GM12874 (cell line): Measurements from ENCODE around the gene ZAP70.
A peak's percentile ranks its signal among the peaks of the same experiment; 100 is the strongest.

Source experiments
- TF ChIP-seq, protein P1 (sequence below): IDR thresholded peaks from 2 replicates; pipeline ENCODE4 v1.5.1; 2011; ENCODE audit warnings: low read depth, mild to moderate bottlenecking, control low read depth, low read length, moderate library complexity; ENCODE audit not compliant: insufficient read depth

Gene ZAP70

DNA sequence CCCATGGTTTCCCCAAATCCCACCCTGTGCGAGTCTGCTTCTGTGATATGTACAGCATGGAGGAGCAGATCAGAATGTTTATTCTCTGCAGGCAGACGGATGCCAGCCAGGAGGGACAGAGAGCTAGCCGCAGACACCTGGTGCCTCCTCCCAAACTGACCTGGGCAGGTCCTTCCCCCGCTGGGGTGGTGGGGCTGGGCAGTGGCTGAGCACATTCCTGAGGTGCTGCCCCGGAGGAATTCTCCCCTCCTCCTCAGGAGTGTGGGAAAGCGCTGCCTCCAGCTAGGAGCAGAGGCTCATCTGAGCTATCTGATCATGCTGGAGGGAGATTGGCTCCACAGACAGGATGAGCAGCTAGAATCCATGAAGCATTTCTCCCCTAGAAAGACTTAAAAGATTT is 22.2 kb upstream of the ZAP70 start:
- TF ChIP-seq, protein P1, sequence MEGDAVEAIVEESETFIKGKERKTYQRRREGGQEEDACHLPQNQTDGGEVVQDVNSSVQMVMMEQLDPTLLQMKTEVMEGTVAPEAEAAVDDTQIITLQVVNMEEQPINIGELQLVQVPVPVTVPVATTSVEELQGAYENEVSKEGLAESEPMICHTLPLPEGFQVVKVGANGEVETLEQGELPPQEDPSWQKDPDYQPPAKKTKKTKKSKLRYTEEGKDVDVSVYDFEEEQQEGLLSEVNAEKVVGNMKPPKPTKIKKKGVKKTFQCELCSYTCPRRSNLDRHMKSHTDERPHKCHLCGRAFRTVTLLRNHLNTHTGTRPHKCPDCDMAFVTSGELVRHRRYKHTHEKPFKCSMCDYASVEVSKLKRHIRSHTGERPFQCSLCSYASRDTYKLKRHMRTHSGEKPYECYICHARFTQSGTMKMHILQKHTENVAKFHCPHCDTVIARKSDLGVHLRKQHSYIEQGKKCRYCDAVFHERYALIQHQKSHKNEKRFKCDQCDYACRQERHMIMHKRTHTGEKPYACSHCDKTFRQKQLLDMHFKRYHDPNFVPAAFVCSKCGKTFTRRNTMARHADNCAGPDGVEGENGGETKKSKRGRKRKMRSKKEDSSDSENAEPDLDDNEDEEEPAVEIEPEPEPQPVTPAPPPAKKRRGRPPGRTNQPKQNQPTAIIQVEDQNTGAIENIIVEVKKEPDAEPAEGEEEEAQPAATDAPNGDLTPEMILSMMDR: no peak

DNA sequence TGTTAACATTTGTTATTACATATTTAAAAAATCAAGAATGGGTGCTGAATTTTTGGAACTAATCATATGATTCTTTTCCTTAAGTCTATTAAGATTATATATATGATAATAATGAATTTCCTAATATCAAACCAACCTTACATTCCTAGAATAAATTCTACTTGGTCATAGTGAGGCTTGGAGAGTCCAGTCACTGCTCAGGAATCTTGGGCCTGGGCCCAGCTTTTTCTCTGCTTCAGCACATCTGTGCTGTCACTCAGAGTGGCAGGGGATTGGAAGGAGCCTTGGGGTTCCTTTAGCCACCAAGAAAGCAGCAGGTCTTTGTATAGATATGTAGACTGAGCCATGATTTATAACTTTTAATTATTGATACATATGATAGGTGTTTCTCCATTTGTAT is 19.9 kb upstream of the ZAP70 start:
- TF ChIP-seq, protein P1: no peak

DNA sequence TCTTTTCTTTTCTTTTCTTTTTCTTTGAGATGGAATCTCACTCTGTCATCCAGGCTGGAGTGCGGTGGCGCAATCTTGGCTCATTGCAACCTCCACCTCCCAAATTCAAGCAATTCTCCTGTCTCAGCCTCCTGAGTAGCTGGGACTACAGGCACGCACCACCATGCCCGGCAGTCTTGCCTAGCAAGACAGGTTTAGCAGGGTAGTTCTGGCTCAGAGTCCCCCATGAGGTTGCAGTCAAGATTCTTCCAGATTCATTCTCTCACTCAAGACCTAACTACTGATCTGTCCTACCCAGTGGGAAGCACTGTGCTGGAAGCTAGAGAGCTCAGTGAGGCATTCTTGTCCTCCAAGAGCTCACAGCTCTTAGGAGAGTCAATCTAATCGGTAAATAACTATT is 17.6 kb upstream of the ZAP70 start:
- TF ChIP-seq, protein P1: no peak

DNA sequence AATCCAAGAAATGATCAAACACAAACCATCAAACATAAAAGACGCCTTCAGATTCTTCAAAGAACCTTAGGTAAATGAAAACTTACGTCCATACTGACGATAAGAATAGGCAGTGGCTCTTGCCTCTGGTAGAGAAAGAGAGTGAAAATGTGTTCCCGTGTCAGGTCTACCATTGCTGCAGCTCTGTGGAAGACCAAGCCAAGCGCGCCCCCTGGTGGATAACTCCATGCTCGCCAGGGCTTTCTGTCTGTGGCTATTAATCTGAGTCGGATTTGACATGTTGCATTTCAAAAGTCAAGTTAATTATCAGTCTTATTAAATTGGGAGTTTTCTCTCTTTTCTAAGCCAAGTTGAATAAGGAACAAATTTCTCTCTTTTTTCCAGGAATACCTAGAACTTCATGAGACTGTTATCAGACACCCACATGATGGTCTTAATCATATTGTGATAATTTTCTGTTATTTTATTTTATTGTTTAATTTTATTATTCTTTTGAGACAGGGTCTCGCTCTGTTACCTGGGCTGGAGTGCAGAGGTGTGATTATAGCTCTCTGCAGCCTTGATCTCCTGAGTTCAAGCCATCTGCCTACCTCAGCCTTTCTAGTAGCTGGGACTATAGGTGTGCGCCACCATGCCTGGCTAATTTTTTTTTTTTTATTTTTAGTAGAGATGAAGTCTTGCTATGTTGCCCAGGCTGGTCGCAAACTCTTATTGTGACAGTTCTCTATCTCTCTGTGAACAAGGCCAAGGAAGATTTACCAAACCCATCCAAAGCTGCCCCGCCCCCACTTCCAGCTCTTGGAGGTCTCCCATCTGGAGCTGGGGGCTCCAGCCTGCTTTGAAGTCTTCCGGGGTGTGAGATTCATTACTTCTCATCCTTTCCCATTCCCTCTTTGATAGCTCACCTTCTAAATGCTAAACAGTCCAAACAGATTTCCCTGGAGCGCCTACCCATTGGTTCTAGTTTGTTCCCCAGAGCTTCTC is 15.8 kb upstream of the ZAP70 start:
- TF ChIP-seq, protein P1: peak; percentile 80

DNA sequence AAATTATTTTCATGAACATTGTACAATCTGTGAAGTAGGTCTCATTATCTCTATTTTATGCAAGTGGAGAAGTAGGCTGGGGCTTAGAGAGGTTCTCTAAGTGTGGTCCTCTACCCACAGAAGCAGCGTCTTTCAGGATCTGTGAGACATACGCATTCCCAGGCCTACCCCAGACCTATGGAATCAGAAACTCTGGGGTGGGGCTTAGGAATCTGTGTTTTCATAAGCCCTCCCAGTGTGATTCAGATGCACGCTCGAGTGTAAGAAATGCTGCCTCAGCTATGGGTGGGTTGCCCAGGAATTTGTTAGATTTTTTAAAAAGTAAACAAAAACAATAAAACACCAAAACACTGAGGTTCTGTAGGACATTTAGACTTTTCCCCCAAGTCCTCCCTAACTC is 14.8 kb upstream of the ZAP70 start:
- TF ChIP-seq, protein P1: no peak

DNA sequence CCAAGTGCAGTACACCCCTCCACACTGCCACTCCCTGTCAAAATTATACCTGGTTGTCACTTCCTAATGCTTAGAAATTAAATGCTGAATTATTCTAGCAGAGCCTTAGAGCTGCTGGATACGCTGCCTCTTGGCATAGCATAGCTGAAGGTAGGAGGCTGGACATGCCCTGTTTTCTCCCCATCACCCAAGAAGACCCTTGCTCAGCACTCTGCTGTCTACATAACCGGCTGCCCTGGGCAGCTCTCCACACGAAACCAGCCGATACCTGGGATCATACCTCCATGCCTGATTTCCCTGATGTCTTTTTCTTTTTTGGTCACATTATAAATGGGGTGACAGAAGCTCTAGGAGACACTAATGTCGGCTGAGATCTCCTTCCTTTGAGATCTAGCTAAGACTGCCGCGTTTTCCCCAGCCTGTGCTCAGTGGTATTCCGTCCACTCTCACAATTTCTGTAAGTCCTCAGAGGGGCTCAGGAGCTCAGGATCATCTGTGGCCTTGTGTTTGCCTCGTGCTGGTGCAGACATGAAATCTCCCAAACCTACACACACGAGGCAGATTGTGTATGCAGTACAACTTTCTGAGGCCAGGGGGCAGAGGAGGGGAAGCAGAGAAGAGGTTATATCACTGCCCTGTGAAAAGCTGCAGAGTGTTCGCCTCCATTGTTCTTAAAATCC is 13.5 kb upstream of the ZAP70 start:
- TF ChIP-seq, protein P1: peak; percentile 73

DNA sequence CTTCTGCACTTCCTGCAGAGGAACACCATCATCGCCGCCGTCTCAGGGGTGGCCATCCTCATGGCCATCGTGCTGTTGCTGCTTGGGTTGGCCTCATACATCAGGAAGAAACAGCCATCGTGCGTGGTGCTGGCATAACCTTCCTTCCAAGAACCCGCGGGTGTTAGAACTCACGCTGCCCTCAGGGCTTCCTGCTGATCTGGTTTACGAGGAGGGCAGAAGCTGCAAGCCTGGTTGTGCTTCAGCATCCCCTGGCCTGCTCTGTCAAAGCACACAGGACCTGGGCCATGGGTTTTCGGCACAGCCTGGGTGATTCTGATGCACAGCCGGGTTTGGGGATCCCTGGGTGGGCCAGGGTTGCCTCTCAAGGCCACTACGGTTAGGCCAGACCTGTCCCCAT is 12.2 kb upstream of the ZAP70 start:
- TF ChIP-seq, protein P1: no peak
